Karpas-422 (cell line): ENCODE results near the gene IBTK. TPM values are rescaled to one million over a fixed set of nuclear protein-coding genes. Genes with fewer than 3 reads are reported as not detected.
"Not testable (repeated sequence)": the region's sequence is repeated elsewhere in the genome, so short reads cannot be mapped to it uniquely, and the experiment has no call there.

Source experiments
- DNase-seq: peaks from one replicate; pipeline ENCODE4 v3.0.0-alpha.2; 2015
- H2AFZ ChIP-seq: fragments of 200-600 bp; sonication (generic); 2 replicates; pipeline ENCODE4 v1.6.1; 2014; ENCODE audit warnings: antibody characterized with exemption, low read length, mixed read lengths
- H3K27ac ChIP-seq: fragments of 200-600 bp; sonication (generic); 2 replicates; pipeline ENCODE4 v1.5.1; 2014; ENCODE audit warnings: mild to moderate bottlenecking, low read length, moderate library complexity
- H3K27me3 ChIP-seq: fragments of 200-600 bp; sonication (generic); 2 replicates; pipeline ENCODE4 v1.6.1; 2014; ENCODE audit warnings: low read length, mixed read lengths
- H3K36me3 ChIP-seq: fragments of 200-600 bp; sonication (generic); 2 replicates; pipeline ENCODE4 v1.6.1; 2014; ENCODE audit warnings: low read length, mixed read lengths; ENCODE audit not compliant: insufficient read depth
- H3K4me1 ChIP-seq: fragments of 200-600 bp; sonication (generic); 2 replicates; pipeline ENCODE4 v1.6.1; 2014; ENCODE audit warnings: mild to moderate bottlenecking, low read length, mixed read lengths
- H3K4me2 ChIP-seq: fragments of 200-600 bp; sonication (generic); 2 replicates; pipeline ENCODE4 v1.6.1; 2014; ENCODE audit warnings: low read length, low read depth, mild to moderate bottlenecking; ENCODE audit not compliant: poor library complexity, severe bottlenecking
- H3K4me3 ChIP-seq: fragments of 200-600 bp; sonication (generic); 2 replicates; pipeline ENCODE4 v1.5.1; 2014; ENCODE audit warnings: mild to moderate bottlenecking, antibody characterized with exemption, low read length, mixed read lengths
- H3K79me2 ChIP-seq: fragments of 200-600 bp; sonication (generic); 2 replicates; pipeline ENCODE4 v1.6.1; 2014; ENCODE audit warnings: mild to moderate bottlenecking, low read length, mixed read lengths
- H3K9ac ChIP-seq: fragments of 200-600 bp; sonication (generic); 2 replicates; pipeline ENCODE4 v1.6.0; 2014; ENCODE audit warnings: low read length
- H3K9me2 ChIP-seq: fragments of 200-600 bp; sonication (generic), shearing (Covaris generic); replicated peaks from 2 replicates; pipeline ENCODE4 v1.6.0; 2014; ENCODE audit warnings: mild to moderate bottlenecking, low read length, moderate library complexity; ENCODE audit not compliant: insufficient read depth
- H3K9me3 ChIP-seq: fragments of 300-700, 200-600 bp; sonication (generic); 2 replicates; pipeline ENCODE4 v1.6.1; 2014; ENCODE audit warnings: low read length, mixed read lengths
- H4K20me1 ChIP-seq: fragments of 200-600 bp; sonication (generic); 2 replicates; pipeline ENCODE4 v1.6.1; 2014; ENCODE audit warnings: mild to moderate bottlenecking, antibody characterized with exemption, low read length, low read depth; ENCODE audit not compliant: insufficient read depth
- total RNA-seq: library from RNA; depleted of rRNA; stranded (reverse); fragments of >200 nt; shearing (Covaris generic); gene quantifications from 2 replicates; pipeline ENCODE4 v1.2.3, GENCODE V29; 2014; ENCODE audit warnings: low replicate concordance

The IBTK gene
- total RNA-seq, 1 experiment from 2014 or later, result 36.3 TPM

GRCh38 chr6:82204020-82204419 lies 43.5 kb downstream of the IBTK start:
- H3K27me3 ChIP-seq, result no peaks in the 10 kb centered on the region
- no peaks in the 10 kb centered on the region for H3K9me3 ChIP-seq
- H3K4me1 ChIP-seq, result peaks cover 3% of the 10 kb centered on the region; the same call in 1 of the 2 replicates
- no peak overlapping the region for H3K9ac ChIP-seq
- H2AFZ ChIP-seq, result no peak overlapping the region
- H4K20me1 ChIP-seq, result no peaks in the 10 kb centered on the region
- no peak for DNase-seq
- H3K4me2 ChIP-seq, result no peak overlapping the region
- H3K79me2 ChIP-seq, result peaks cover 17% of the 10 kb centered on the region
- no peak overlapping the region for H3K4me3 ChIP-seq
- H3K27ac ChIP-seq, result no peak overlapping the region
- H3K9me2 ChIP-seq, result no peaks in the 10 kb centered on the region
- peaks cover 45% of the 10 kb centered on the region for H3K36me3 ChIP-seq

DNA sequence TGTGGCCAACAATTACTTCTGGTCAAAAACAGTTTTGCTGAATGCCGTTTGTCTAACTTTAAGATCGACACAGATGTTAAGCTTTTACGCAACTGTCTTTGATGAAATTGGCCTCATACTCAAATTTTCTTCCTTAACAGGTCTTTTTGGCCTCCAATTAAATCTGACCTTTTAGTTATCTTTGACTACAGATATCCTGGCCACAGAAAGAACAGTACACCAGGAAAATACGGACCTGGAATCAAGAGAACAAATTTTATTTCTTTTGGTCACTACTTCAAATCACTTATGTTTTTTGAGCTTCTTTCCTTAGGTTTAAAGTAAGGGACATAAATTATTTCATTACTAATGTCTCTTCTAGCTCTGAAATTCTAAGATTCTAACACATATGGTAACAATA lies 49.8 kb downstream of the IBTK start:
- peaks cover 4% of the 10 kb centered on the region; the same call in 1 of the 2 replicates for H3K79me2 ChIP-seq
- no peak overlapping the region for H3K4me2 ChIP-seq
- H3K27ac ChIP-seq, result no peak overlapping the region
- DNase-seq, result no peak
- peaks cover 63% of the 10 kb centered on the region for H3K36me3 ChIP-seq
- H3K9ac ChIP-seq, result no peak overlapping the region
- no peaks in the 10 kb centered on the region for H3K4me1 ChIP-seq
- H2AFZ ChIP-seq, result no peak overlapping the region
- H3K9me3 ChIP-seq, result no peaks in the 10 kb centered on the region
- no peaks in the 10 kb centered on the region for H3K27me3 ChIP-seq
- H3K4me3 ChIP-seq, result no peak overlapping the region
- H3K9me2 ChIP-seq, result no peaks in the 10 kb centered on the region
- no peaks in the 10 kb centered on the region for H4K20me1 ChIP-seq

DNA sequence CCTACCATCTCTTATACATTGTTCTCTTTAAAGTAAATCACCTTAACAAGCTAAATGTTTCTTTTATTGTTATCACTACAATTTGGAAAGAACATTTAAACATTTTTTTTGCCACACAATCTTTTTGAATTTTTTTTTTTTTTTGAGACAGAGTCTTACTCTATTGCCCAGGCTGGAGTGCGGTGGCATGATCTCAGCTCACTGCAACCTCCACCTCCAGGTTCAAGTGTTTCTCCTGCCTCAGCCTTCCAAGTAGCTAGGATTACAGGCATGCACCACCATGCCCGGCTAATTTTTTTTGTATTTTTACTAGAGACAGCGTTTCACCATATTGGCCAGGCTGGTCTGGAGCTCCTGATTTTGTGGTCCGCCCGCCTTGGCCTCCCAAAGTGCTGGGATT lies 50.3 kb downstream of the IBTK start:
- not testable (repeated sequence) for H2AFZ ChIP-seq, H3K27ac ChIP-seq, H3K9me3 ChIP-seq, H4K20me1 ChIP-seq, DNase-seq, H3K9ac ChIP-seq, H3K9me2 ChIP-seq, H3K4me3 ChIP-seq, H3K4me2 ChIP-seq, H3K27me3 ChIP-seq, H3K4me1 ChIP-seq, H3K79me2 ChIP-seq
- peaks cover 58% of the 10 kb centered on the region for H3K36me3 ChIP-seq

GRCh38 chr6:82196161-82196560 lies 51.4 kb downstream of the IBTK start:
- no peak overlapping the region for H3K4me3 ChIP-seq
- H3K79me2 ChIP-seq, result 0 out of 2 replicates have a peak, but pooled peaks cover 4% of the 10 kb centered on the region
- no peak overlapping the region for H3K9ac ChIP-seq
- H3K9me2 ChIP-seq, result no peaks in the 10 kb centered on the region
- no peaks in the 10 kb centered on the region for H3K9me3 ChIP-seq
- no peaks in the 10 kb centered on the region for H3K27me3 ChIP-seq
- no peaks in the 10 kb centered on the region for H4K20me1 ChIP-seq
- no peaks in the 10 kb centered on the region for H3K4me1 ChIP-seq
- no peak overlapping the region for H3K27ac ChIP-seq
- H3K4me2 ChIP-seq, result no peak overlapping the region
- no peak for DNase-seq
- H2AFZ ChIP-seq, result no peak overlapping the region
- peaks cover 60% of the 10 kb centered on the region for H3K36me3 ChIP-seq

GRCh38 chr6:82195619-82196018 lies 51.9 kb downstream of the IBTK start:
- Histone ChIP-seq H3K27me3 (no peaks in the 10 kb centered on the region), H4K20me1 (no peaks in the 10 kb centered on the region), H2AFZ (no peak overlapping the region), H3K9ac (no peak overlapping the region), H3K27ac (no peak overlapping the region), H3K79me2 (0 out of 2 replicates have a peak, but pooled peaks cover 4% of the 10 kb centered on the region), H3K4me2 (no peak overlapping the region), H3K4me3 (no peak overlapping the region), H3K9me3 (no peaks in the 10 kb centered on the region), H3K36me3 (peaks cover 65% of the 10 kb centered on the region), H3K9me2 (no peaks in the 10 kb centered on the region), H3K4me1 (no peaks in the 10 kb centered on the region)
- no peak for DNase-seq

DNA sequence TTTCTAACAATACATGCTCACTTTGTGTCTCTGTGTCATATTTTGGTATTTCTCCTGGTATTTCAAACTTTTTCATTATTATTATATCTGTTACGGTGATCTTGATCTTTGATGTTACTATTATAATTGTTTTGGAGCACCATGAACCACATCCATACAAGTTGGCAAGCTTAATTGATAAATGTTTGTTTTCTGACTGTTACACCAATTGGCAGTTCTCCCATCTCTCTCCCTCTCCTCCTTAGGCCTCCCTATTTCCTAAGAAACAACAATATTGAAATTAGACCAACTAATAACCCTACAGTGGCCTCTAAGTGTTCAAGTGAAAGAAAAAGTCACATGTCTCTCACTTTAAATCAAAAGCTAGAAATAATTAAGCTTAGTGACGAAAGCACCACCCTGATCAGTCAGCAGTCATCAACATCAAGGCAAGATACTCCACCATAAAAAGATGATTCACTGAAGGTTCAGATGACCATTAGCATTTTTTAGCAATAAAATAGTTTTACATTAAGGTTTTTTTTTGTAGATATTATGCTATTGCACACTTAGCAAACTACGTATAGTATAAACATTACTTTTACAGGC lies 61.5 kb downstream of the IBTK start:
- Histone ChIP-seq H4K20me1 (no peaks in the 10 kb centered on the region), H2AFZ (no peak overlapping the region), H3K36me3 (peaks cover 51% of the 10 kb centered on the region), H3K27me3 (no peaks in the 10 kb centered on the region), H3K9me2 (no peaks in the 10 kb centered on the region), H3K4me1 (no peaks in the 10 kb centered on the region), H3K4me2 (no peak overlapping the region), H3K9me3 (no peaks in the 10 kb centered on the region), H3K9ac (no peak overlapping the region), H3K4me3 (no peak overlapping the region), H3K79me2 (peaks cover 6% of the 10 kb centered on the region; the same call in 1 of the 2 replicates), H3K27ac (no peak overlapping the region)
- DNase-seq, result no peak

- Histone ChIP-seq H3K9ac (no peak overlapping the region), H3K4me1 (no peaks in the 10 kb centered on the region), H3K79me2 (peaks cover 6% of the 10 kb centered on the region; the same call in 1 of the 2 replicates), H2AFZ (no peak overlapping the region), H3K27me3 (no peaks in the 10 kb centered on the region), H3K9me3 (no peaks in the 10 kb centered on the region), H3K36me3 (peaks cover 33% of the 10 kb centered on the region), H3K9me2 (no peaks in the 10 kb centered on the region), H3K4me3 (no peak overlapping the region), H3K4me2 (no peak overlapping the region), H4K20me1 (no peaks in the 10 kb centered on the region), H3K27ac (no peak overlapping the region)
- no peak for DNase-seq
These were observed 63.8 kb downstream of the IBTK start for GRCh38 chr6:82183642-82184282.

- Histone ChIP-seq H3K79me2 (peaks cover 14% of the 10 kb centered on the region; the same call in 1 of the 2 replicates), H4K20me1 (no peaks in the 10 kb centered on the region), H3K9me2 (no peaks in the 10 kb centered on the region), H3K27ac (no peak overlapping the region), H3K27me3 (no peaks in the 10 kb centered on the region), H3K9me3 (no peaks in the 10 kb centered on the region), H3K9ac (no peak overlapping the region), H3K4me2 (no peak overlapping the region), H3K4me1 (no peaks in the 10 kb centered on the region), H3K4me3 (no peak overlapping the region), H2AFZ (no peak overlapping the region), H3K36me3 (peaks cover 34% of the 10 kb centered on the region)
- no peak for DNase-seq
These were observed 64.8 kb downstream of the IBTK start for GRCh38 chr6:82182756-82183155.
